ENCODE measurements around the gene KLF18. TPM values are rescaled to one million over a fixed set of nuclear protein-coding genes. Genes with fewer than 3 reads are reported as not detected.
A peak's percentile ranks its signal among the peaks of the same experiment; 100 is the strongest.

Gene KLF18
- total RNA-seq, 1 experiment from 2014 or later = 0.09 TPM

DNA sequence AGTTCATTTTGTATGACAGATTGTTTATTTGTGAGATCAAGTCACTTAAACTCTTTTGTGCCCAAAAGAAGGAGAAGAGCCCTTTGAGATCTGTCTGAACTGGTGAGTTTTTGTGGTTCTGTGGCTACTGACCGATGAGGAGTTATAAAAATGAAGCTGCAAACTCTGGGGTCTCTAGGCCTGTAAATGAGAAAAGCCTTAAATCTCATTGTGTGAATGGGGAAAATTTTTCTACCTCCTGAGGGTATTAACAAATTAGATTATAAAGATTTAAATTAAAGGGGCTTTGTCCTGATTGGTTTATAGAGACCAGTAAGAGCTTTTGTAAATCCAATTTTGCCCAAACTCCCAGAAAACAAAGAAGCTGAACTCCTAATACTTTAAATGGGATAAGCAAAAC is 32.5 kb downstream of the KLF18 start (continued):
- TF ChIP-seq FOXP1 (CRISPR knock-in tag; IDR thresholded peaks at IDR 0.05; ENCODE audit: borderline replicate concordance) = no peak
- no peak for TF ChIP-seq TP53 (CRISPR knock-in tag; IDR thresholded peaks at IDR 0.05)
- TF ChIP-seq OVOL2 (CRISPR knock-in tag; IDR thresholded peaks at IDR 0.05; ENCODE audit: borderline replicate concordance) = no peak

DNA sequence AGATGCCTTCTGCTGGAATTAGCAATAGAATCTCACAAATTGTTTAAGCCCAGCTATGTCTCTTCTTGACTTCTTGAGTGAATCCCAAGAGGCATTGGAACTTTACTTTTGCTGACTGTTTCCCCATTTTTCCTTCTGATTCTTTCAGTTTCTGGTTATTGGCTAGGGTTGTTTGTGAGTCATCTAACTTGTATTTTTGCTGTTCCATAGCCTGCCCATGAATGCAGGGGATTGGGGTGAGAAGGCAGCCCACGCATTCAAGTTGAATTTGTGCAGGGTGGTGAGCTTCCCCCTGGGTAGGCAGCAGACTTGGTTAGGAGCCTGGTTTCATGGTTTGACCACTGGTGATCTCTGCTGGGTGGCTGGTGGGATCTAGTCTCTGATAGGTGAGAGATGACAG is 33.2 kb downstream of the KLF18 start:
- TF ChIP-seq PRRX2 (CRISPR knock-in tag; IDR thresholded peaks at IDR 0.05) = no peak
- no peak for TF ChIP-seq MXD4 (CRISPR knock-in tag; IDR thresholded peaks at IDR 0.05; ENCODE audit: borderline replicate concordance)
- no peak for TF ChIP-seq MYBL2 (CRISPR knock-in tag; IDR thresholded peaks at IDR 0.05)
- DNase-seq (ENCODE audit: low spot score) (no peak), ATAC-seq (no peak)
- ChIA-PET CTCF (interaction anchor here (1.0 to 1.6 kb wide), 4 partner anchors 16 to 187 kb away, joined by 3 to 5 read pairs (median 4); no protein-coding TSS in a partner anchor), POLR2A (no interaction called here)
- Mint-ChIP-seq H3K27me3 (ENCODE audit: low read depth) (peaks cover 8% of the 10 kb centered on the region), H3K27ac (no peak overlapping the region), H3K36me3 (no peaks in the 10 kb centered on the region), H3K4me3 (no peak overlapping the region), H3K9me3 (no peaks in the 10 kb centered on the region), H3K4me1 (peaks cover 8% of the 10 kb centered on the region)

DNA sequence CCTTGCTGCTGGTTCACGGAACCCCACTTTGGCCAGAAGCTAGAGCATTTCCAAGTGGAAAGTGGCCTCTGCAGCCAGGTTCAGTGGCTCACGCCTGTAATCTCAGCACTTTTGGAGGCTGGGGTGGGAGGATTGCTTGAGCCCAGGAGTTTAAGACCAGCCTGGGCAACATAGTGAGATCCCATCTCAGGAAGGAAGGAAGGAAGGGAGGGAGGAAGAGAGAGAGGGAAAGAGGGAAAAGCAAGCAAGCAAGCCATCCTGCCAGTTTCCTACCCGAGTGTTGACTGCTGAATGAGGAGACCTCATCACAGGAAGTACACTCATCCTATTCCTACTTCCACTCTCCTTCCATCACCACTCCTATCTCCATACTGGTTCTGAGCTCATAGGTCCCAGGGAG is 35.6 kb downstream of the KLF18 start:
- no peak overlapping the region for H3K27ac Mint-ChIP-seq
- H3K27me3 Mint-ChIP-seq (ENCODE audit: low read depth) = peaks cover 8% of the 10 kb centered on the region
- H3K4me3 Mint-ChIP-seq = no peak overlapping the region
- TF ChIP-seq MAX (CRISPR knock-in tag; IDR thresholded peaks at IDR 0.05) (no peak), ZNF121 (CRISPR knock-in tag; IDR thresholded peaks at IDR 0.05) (peak; percentile 88), ARID4B (CRISPR knock-in tag; IDR thresholded peaks at IDR 0.05; ENCODE audit: borderline replicate concordance) (no peak), RORB (CRISPR knock-in tag; IDR thresholded peaks at IDR 0.05) (no peak)
- DNase-seq (ENCODE audit: low spot score) = no peak
- ChIA-PET POLR2A (no interaction called here), CTCF (interaction anchor here (0.6 kb wide), 1 partner anchor 502 kb away, joined by 3 read pairs; no protein-coding TSS in a partner anchor)
- H3K36me3 Mint-ChIP-seq = no peaks in the 10 kb centered on the region
- ATAC-seq = no peak
- H3K9me3 Mint-ChIP-seq = no peaks in the 10 kb centered on the region
- H3K4me1 Mint-ChIP-seq = peaks cover 8% of the 10 kb centered on the region

DNA sequence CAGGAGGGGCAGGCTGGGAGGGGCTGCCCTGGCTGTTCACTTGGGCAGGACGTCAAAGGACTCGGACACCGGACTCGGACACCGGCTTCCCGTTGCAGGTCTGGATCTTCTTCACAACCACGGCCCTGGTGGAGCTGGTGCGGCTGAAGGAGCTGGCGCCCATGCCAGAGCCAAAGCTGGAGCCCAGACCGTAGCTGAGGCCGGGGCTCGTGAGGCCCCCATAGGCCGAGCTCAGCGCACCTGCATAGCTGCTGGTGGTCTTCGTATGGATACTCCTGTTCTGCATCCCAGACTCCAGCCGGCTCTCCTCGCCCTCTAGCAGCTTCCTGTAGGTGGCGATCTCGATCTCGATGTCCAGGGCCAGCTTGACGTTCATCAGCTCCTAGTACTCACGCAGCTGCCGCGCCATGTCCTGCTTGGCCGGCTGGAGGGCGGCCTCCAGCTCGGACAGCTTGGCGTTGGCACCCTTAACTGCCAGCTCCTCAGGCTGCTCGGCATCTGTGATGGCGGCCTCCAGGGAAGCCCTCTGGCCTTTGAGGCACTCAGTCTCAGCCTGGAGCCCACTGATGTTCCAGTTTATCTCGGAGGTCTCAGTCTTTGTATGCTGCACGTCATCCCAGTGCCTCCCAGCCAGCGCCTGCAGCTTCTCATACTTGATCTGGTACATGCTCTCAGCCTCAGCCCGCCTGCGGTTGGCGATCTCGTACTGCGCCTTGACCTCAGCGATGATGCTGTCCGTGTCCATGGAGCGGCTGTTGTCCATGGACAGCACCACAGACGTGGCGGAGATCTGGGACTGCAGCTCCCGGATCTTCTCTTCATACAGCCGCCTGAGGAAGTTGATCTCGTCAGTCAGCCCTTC is 37.9 kb downstream of the KLF18 start:
- ATAC-seq (peak; percentile 30), DNase-seq (ENCODE audit: low spot score) (peak; percentile 84)
- H3K4me3 Mint-ChIP-seq = no peak overlapping the region
- H3K27me3 Mint-ChIP-seq (ENCODE audit: low read depth) = peaks cover 8% of the 10 kb centered on the region
- ChIA-PET CTCF (interaction anchor here (0.7 to 2.7 kb wide), 39 partner anchors 9 to 549 kb away, joined by 3 to 23 read pairs (median 5); partner anchors contain the start of genes DMAP1 and KLF18), POLR2A (no interaction called here)
- H3K27ac Mint-ChIP-seq = no peak overlapping the region
- no peaks in the 10 kb centered on the region for H3K36me3 Mint-ChIP-seq
- H3K4me1 Mint-ChIP-seq = peaks cover 8% of the 10 kb centered on the region
- no peak for TF ChIP-seq ZNF121 (CRISPR knock-in tag; IDR thresholded peaks at IDR 0.05)
- TF ChIP-seq CBFB (CRISPR knock-in tag; IDR thresholded peaks at IDR 0.05; ENCODE audit: low read depth) = no peak
- TF ChIP-seq ETV6 (CRISPR knock-in tag; IDR thresholded peaks at IDR 0.05) = 0 out of 2 replicates have a peak, but pooled peaks have one; percentile 15
- TF ChIP-seq, protein P1, sequence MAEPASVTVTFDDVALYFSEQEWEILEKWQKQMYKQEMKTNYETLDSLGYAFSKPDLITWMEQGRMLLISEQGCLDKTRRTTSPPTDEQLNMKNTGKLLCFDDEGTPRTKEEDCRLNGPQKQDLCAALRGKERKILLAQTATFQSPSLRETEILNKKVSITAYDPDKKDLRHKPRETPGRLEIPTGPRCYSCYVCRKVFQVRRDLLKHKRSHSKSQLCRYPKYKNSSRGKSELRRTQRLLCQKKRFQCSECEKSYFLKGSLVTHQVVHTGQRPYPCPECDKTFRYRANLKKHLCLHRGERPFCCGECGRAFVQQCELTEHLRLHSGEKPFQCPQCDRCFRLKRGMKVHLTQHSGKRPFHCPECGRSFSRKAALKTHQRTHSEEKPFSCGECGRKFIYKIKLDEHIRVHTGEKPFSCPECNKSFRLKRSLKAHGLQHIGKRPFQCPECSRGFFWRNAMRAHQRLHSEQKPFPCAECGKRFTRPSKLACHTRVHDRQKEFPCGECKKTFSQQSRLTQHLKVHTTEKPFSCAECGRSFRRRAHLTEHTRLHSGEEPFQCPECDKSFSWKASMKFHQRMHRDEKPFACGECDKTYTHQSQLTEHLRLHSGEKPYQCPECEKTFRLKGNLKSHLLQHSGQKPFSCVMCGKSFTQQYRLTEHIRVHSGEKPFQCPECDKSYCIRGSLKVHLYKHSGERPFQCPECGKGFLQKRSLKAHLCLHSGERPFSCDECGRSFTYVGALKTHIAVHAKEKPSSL (CRISPR knock-in tag; conservative IDR thresholded peaks at IDR 0.05) = no peak
- TF ChIP-seq ZBTB43 (CRISPR knock-in tag; IDR thresholded peaks at IDR 0.05) = no peak
- no peaks in the 10 kb centered on the region for H3K9me3 Mint-ChIP-seq

Measured in WTC11 (cell line).